DND-41 (cell line): ENCODE results near the gene CLIC5.

ENCODE experiments used
- ATAC-seq: fragments of 200-7000 bp; cut with Tn5 transposase; 3 replicates; pipeline ENCODE4 v1.9.1; 2021; ENCODE audit warnings: low read depth; ENCODE audit not compliant: insufficient read depth
- DNase-seq: peaks from one replicate; pipeline ENCODE4 v3.0.0-alpha.2; 2020
- H2AFZ ChIP-seq: 2 replicates; pipeline ENCODE4 v1.6.0; 2012; ENCODE audit warnings: low read depth, low read length
- H3K27ac ChIP-seq: 2 replicates; pipeline ENCODE4 v1.5.1; 2012; ENCODE audit warnings: low read length, inconsistent platforms
- H3K27me3 ChIP-seq: fragments of 200-600 bp; sonication (generic); 2 replicates; pipeline ENCODE4 v1.6.0; 2012; ENCODE audit warnings: low read length, mild to moderate bottlenecking, inconsistent platforms; ENCODE audit not compliant: insufficient read depth, poor library complexity
- H3K36me3 ChIP-seq: 2 replicates; pipeline ENCODE4 v1.5.1; 2012; ENCODE audit warnings: low read length, inconsistent platforms; ENCODE audit not compliant: insufficient read depth
- H3K4me1 ChIP-seq: 2 replicates; pipeline ENCODE4 v1.5.1; 2012; ENCODE audit warnings: mild to moderate bottlenecking, low read length; ENCODE audit not compliant: insufficient read depth
- H3K4me2 ChIP-seq: 2 replicates; pipeline ENCODE4 v1.6.0; 2012; ENCODE audit warnings: mild to moderate bottlenecking, moderate library complexity, low read length, inconsistent platforms; ENCODE audit not compliant: insufficient read depth
- H3K4me3 ChIP-seq, 2 experiments: fragments of 200-600 bp in 1 of 2; shearing (Covaris generic) in 1 of 2; 2 replicates each; pipeline ENCODE4 v1.5.1; 2012 to 2016; ENCODE audit warnings: inconsistent platforms in 2 of 2, low read length in 2 of 2, mild to moderate bottlenecking in 2 of 2, low read depth in 1 of 2, moderate library complexity in 1 of 2
- H3K79me2 ChIP-seq: 2 replicates; pipeline ENCODE4 v1.6.0; 2012; ENCODE audit warnings: low read length, inconsistent platforms; ENCODE audit not compliant: insufficient read depth
- H3K9ac ChIP-seq: 2 replicates; pipeline ENCODE4 v1.6.0; 2012; ENCODE audit warnings: low read depth, mild to moderate bottlenecking, inconsistent platforms, low read length, moderate library complexity
- H3K9me3 ChIP-seq: 2 replicates; pipeline ENCODE4 v1.5.1; 2012; ENCODE audit warnings: low read length, moderate library complexity, mild to moderate bottlenecking, inconsistent platforms; ENCODE audit not compliant: insufficient read depth, severe bottlenecking
- H4K20me1 ChIP-seq: 2 replicates; pipeline ENCODE4 v1.6.0; 2012; ENCODE audit warnings: low read length; ENCODE audit not compliant: insufficient read depth
- EZH2 ChIP-seq: IDR thresholded peaks from 3 replicates; pipeline ENCODE4 v1.6.1; 2012; ENCODE audit warnings: borderline replicate concordance, low read depth, mild to moderate bottlenecking, moderate library complexity, low read length, inconsistent platforms; ENCODE audit not compliant: severe bottlenecking
- TF ChIP-seq, protein P1 (sequence below): IDR thresholded peaks from 2 replicates; pipeline ENCODE4 v1.5.1; 2012; ENCODE audit warnings: borderline replicate concordance, low read length, moderate library complexity, mild to moderate bottlenecking; ENCODE audit not compliant: poor library complexity, severe bottlenecking; ENCODE audit errors: extremely low read depth

Gene CLIC5

DNA sequence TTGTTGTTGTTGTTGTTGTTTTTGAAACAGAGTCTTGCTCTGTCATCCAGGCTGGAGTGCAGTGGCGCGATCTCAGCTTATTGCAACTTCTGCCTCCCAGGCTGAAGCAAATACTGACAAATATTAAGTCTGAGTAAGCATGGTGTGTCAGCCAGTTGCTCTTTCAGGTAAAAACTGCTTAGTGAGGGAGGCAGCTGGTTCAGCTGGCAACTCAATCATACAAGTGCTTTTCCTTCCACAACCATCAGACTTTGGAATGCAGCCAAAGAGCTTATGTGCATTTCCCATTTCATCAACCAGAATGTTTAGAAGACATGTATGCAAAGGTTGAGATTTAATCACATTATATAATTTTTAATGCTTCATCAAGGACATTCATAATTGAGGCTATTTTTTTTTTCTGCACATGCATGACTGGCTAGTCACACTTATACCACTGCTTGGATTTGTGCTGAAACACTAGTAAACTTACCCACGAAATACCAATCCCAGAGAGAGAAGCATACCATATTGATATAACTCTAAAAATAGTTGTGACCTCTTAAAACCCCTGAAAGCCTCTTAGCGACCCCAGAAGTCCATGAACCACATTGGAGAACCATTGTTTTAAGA lies 56.0 kb downstream of the CLIC5 start:
- H3K27me3 ChIP-seq: peaks cover 5% of the 10 kb centered on the region
- no peaks in the 10 kb centered on the region for H3K36me3 ChIP-seq
- no peak overlapping the region for H2AFZ ChIP-seq
- H3K4me1 ChIP-seq: no peaks in the 10 kb centered on the region
- H3K4me3 ChIP-seq: no peak overlapping the region
- no peaks in the 10 kb centered on the region for H4K20me1 ChIP-seq
- H3K27ac ChIP-seq: no peak overlapping the region
- TF ChIP-seq, protein P1, sequence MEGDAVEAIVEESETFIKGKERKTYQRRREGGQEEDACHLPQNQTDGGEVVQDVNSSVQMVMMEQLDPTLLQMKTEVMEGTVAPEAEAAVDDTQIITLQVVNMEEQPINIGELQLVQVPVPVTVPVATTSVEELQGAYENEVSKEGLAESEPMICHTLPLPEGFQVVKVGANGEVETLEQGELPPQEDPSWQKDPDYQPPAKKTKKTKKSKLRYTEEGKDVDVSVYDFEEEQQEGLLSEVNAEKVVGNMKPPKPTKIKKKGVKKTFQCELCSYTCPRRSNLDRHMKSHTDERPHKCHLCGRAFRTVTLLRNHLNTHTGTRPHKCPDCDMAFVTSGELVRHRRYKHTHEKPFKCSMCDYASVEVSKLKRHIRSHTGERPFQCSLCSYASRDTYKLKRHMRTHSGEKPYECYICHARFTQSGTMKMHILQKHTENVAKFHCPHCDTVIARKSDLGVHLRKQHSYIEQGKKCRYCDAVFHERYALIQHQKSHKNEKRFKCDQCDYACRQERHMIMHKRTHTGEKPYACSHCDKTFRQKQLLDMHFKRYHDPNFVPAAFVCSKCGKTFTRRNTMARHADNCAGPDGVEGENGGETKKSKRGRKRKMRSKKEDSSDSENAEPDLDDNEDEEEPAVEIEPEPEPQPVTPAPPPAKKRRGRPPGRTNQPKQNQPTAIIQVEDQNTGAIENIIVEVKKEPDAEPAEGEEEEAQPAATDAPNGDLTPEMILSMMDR: no peak
- no peak for TF ChIP-seq EZH2
- DNase-seq (no peak), ATAC-seq (no peak)
- H3K9me3 ChIP-seq: no peaks in the 10 kb centered on the region
- no peak overlapping the region for H3K9ac ChIP-seq
- H3K79me2 ChIP-seq: no peaks in the 10 kb centered on the region
- H3K4me2 ChIP-seq: no peak overlapping the region

DNA sequence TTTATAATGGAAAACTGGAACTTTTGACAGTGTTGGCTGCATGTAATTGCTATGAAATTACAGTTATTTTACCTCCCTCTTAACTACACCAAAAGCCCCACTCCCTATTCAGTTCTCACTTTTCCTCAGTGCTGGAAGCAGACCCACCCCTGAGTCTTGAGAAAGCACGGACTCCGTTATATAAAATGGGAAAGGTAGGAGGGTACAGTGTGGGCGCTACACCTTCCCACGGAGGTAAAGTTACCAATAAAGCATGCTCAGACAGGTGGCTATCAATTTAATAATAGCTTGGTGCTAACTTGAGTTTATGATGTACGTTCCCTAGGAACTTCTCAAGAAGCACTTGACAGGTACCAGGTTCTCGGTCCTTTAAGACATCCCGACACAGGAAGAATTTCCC lies 59.0 kb downstream of the CLIC5 start:
- ATAC-seq (no peak), DNase-seq (no peak)
- TF ChIP-seq, protein P1: no peak
- TF ChIP-seq EZH2: no peak

GRCh38 chr6:45956176-45956575 lies 59.5 kb downstream of the CLIC5 start:
- TF ChIP-seq, protein P1: no peak
- TF ChIP-seq EZH2: no peak
- no peak for ATAC-seq
- no peak overlapping the region for H3K27ac ChIP-seq

More for the DNA sequence above, 59.0 kb downstream of the CLIC5 start:
- Histone ChIP-seq H3K4me1 (no peaks in the 10 kb centered on the region), H3K9me3 (no peaks in the 10 kb centered on the region), H3K4me2 (no peak overlapping the region), H3K36me3 (no peaks in the 10 kb centered on the region), H4K20me1 (no peaks in the 10 kb centered on the region), H3K27me3 (peaks cover 7% of the 10 kb centered on the region), H3K79me2 (no peaks in the 10 kb centered on the region), H2AFZ (no peak overlapping the region), H3K27ac (no peak overlapping the region), H3K9ac (no peak overlapping the region), H3K4me3 (no peak overlapping the region)

More at GRCh38 chr6:45956176-45956575, 59.5 kb downstream of the CLIC5 start:
- Histone ChIP-seq H3K4me2 (no peak overlapping the region), H3K79me2 (no peaks in the 10 kb centered on the region), H3K36me3 (no peaks in the 10 kb centered on the region), H4K20me1 (no peaks in the 10 kb centered on the region), H3K9ac (no peak overlapping the region), H2AFZ (no peak overlapping the region), H3K4me1 (no peaks in the 10 kb centered on the region), H3K4me3 (no peak overlapping the region), H3K9me3 (no peaks in the 10 kb centered on the region), H3K27me3 (peaks cover 9% of the 10 kb centered on the region)
- DNase-seq: no peak
